ENCODE measurements around the gene PFN1. TPM values are rescaled to one million over a fixed set of nuclear protein-coding genes. Genes with fewer than 3 reads are reported as not detected.

Gene PFN1
- total and polyA plus RNA-seq, 2 donors (not counting 3 experiments of a cell fraction or from before 2014, with no cell fraction given): 1,191 to 1,577 TPM

- Histone ChIP-seq H2AFZ (ENCODE audit: low read depth, low read length) (no peak overlapping the region), H3K27ac (ENCODE audit: insufficient read depth, low read depth, low read length) (no peak overlapping the region), H3K4me1 (ENCODE audit: control insufficient read depth, extremely low read depth, insufficient read depth, low read length) (peaks cover 23% of the 10 kb centered on the region), H3K4me3 (replicated peaks in 1 of 3; ENCODE audit: insufficient read depth in 1 of 3, low read depth in 1 of 3, low read length in 3 of 3) (no peak overlapping the region), H3K27me3 (ENCODE audit: control insufficient read depth in 2 of 2, insufficient read depth in 2 of 2, low read length in 2 of 2) (no peaks in the 10 kb centered on the region), H3K79me2 (ENCODE audit: control insufficient read depth, insufficient read depth, low read length) (peaks cover 36% of the 10 kb centered on the region), H3K4me2 (ENCODE audit: insufficient read depth, low read length) (no peak overlapping the region), H4K20me1 (replicated peaks; ENCODE audit: control insufficient read depth, extremely low read depth, insufficient read depth, low read length) (no peaks in the 10 kb centered on the region), H3K36me3 (ENCODE audit: control insufficient read depth in 2 of 2, extremely low read depth in 1 of 2, insufficient read depth in 2 of 2, low read length in 2 of 2) (peaks cover 2 to 20% of the 10 kb centered on the region in 2 experiments), H3K9me3 (replicated peaks; ENCODE audit: control insufficient read depth, insufficient read depth, low read length) (no peaks in the 10 kb centered on the region), H3K9me1 (replicated peaks; ENCODE audit: control insufficient read depth, extremely low read depth, insufficient read depth, low read length) (no peaks in the 10 kb centered on the region), H3K9ac (replicated peaks; ENCODE audit: extremely low read depth, insufficient read depth, low read length) (no peak overlapping the region)
- POLR2A ChIA-PET: no interaction called here
- no peak for TF ChIP-seq CTCF (IDR thresholded peaks at IDR 0.05; ENCODE audit: extremely low read depth in 1 of 2, insufficient read depth in 1 of 2, low read depth in 1 of 2, low read length in 2 of 2)
- TF ChIP-seq GATA2 (IDR thresholded peaks at IDR 0.05; ENCODE audit: insufficient read depth, insufficient read length, low read depth, low read length): no peak
- no peak for TF ChIP-seq FOS (IDR thresholded peaks at IDR 0.05; ENCODE audit: borderline replicate concordance, insufficient read depth, low read length)
- TF ChIP-seq MYC (IDR thresholded peaks at IDR 0.05; ENCODE audit: low read depth, low read length): no peak
- no peak for TF ChIP-seq MAX (IDR thresholded peaks at IDR 0.05; ENCODE audit: insufficient read depth, insufficient read length)
- TF ChIP-seq POLR2AphosphoS5 (IDR thresholded peaks at IDR 0.05; ENCODE audit: insufficient read depth, low read depth, low read length): no peak
- no peak for TF ChIP-seq POLR2A (IDR thresholded peaks at IDR 0.05; ENCODE audit: low read depth, low read length)
- TF ChIP-seq EZH2 (IDR thresholded peaks at IDR 0.05; ENCODE audit: borderline replicate concordance, low read depth, low read length, severe bottlenecking): no peak
- no peak for TF ChIP-seq JUN (IDR thresholded peaks at IDR 0.05; ENCODE audit: borderline replicate concordance, insufficient read depth, insufficient read length, low read depth)
- no peak for DNase-seq (ENCODE audit: low read depth, low spot score)
- FAIRE-seq: no peak
- intact Hi-C loops (cut with micrococcal nuclease): no loop called here
- BruUV-seq (replicated peaks): no TSS peak
- CTCF ChIA-PET: interaction anchor here (1.8 to 3.3 kb wide), 2 partner anchors 28 kb away, joined by 8 to 44 read pairs; no protein-coding TSS in a partner anchor
- dilution Hi-C loops (cut with MboI; ENCODE audit: extremely low pct_ligation_motif_present, low sequenced_read_pairs): no loop called here
Observed at GRCh38 chr17:4937553-4937952, 10.8 kb downstream of the PFN1 start.

Data from endothelial cell of umbilical vein (primary cell).